Measurements from ENCODE around the gene MAP7D3.

GRCh38 chrX:136268051-136269048 lies 17.1 kb upstream of the MAP7D3 start:
- TF ChIP-seq CTCF (IDR thresholded peaks at IDR 0.05) (peak; percentile 40 to 65 (median 50)), POLR2A (IDR thresholded peaks at IDR 0.05) (no peak)
